HEK293 (cell line): ENCODE measurements around the gene ITGB1.
A peak's percentile ranks its signal among the peaks of the same experiment; 100 is the strongest.

Experiments
- ATF2 ChIP-seq: fragments of 450-650 bp; formaldehyde crosslinking; IDR thresholded peaks from 2 replicates; pipeline ENCODE4 v1.5.1; 2016; ENCODE audit warnings: missing biosample characterization, missing genetic modification characterization, low read depth
- PRDM10 ChIP-seq: fragments of 450-650 bp; formaldehyde crosslinking; IDR thresholded peaks from 2 replicates; pipeline ENCODE4 v1.5.1; 2016; ENCODE audit warnings: missing biosample characterization, missing genetic modification characterization
- REPIN1 ChIP-seq: fragments of 450-650 bp; formaldehyde crosslinking; IDR thresholded peaks from 2 replicates; pipeline ENCODE4 v1.5.1; 2017; ENCODE audit warnings: missing biosample characterization, missing genetic modification characterization, low read depth
- SP3 ChIP-seq: fragments of 450-650 bp; formaldehyde crosslinking; IDR thresholded peaks from 2 replicates; pipeline ENCODE4 v1.5.1; 2016; ENCODE audit warnings: missing biosample characterization, missing genetic modification characterization
- ZBTB21 ChIP-seq: fragments of 450-650 bp; formaldehyde crosslinking; IDR thresholded peaks from 2 replicates; pipeline ENCODE4 v1.5.1; 2017; ENCODE audit warnings: missing biosample characterization, missing genetic modification characterization
- ZBTB49 ChIP-seq: fragments of 450-650 bp; formaldehyde crosslinking; IDR thresholded peaks from 2 replicates; pipeline ENCODE4 v1.5.1; 2016; ENCODE audit warnings: missing biosample characterization, missing genetic modification characterization, low read depth
- ZNF133 ChIP-seq: fragments of 450-650 bp; formaldehyde crosslinking; IDR thresholded peaks from 2 replicates; pipeline ENCODE4 v1.5.1; 2016; ENCODE audit warnings: missing biosample characterization, missing genetic modification characterization
- ZNF138 ChIP-seq: fragments of 450-650 bp; formaldehyde crosslinking; IDR thresholded peaks from 2 replicates; pipeline ENCODE4 v1.5.1; 2016; ENCODE audit warnings: missing biosample characterization, missing genetic modification characterization, borderline replicate concordance
- ZNF184 ChIP-seq: fragments of 450-650 bp; IDR thresholded peaks from 2 replicates; pipeline ENCODE4 v1.5.1; 2018; ENCODE audit warnings: missing biosample characterization, mild to moderate bottlenecking, missing genetic modification characterization
- ZNF280C ChIP-seq: fragments of 450-650 bp; formaldehyde crosslinking; IDR thresholded peaks from 2 replicates; pipeline ENCODE4 v1.5.1; 2016; ENCODE audit warnings: missing biosample characterization, missing genetic modification characterization
- ZNF292 ChIP-seq: fragments of 450-650 bp; formaldehyde crosslinking; IDR thresholded peaks from 2 replicates; pipeline ENCODE4 v1.5.1; 2016; ENCODE audit warnings: low read depth, missing biosample characterization, missing genetic modification characterization, borderline replicate concordance
- ZNF394 ChIP-seq: fragments of 450-650 bp; formaldehyde crosslinking; IDR thresholded peaks from 2 replicates; pipeline ENCODE4 v1.5.1; 2016; ENCODE audit warnings: missing biosample characterization, missing genetic modification characterization, mild to moderate bottlenecking, moderate library complexity, borderline replicate concordance
- ZNF426 ChIP-seq: fragments of 450-650 bp; formaldehyde crosslinking; IDR thresholded peaks from 2 replicates; pipeline ENCODE4 v1.5.1; 2017; ENCODE audit warnings: missing biosample characterization, missing genetic modification characterization, mild to moderate bottlenecking, inconsistent platforms, moderate library complexity
- ZNF433 ChIP-seq: fragments of 450-650 bp; formaldehyde crosslinking; IDR thresholded peaks from 2 replicates; pipeline ENCODE4 v1.5.1; 2016; ENCODE audit warnings: missing biosample characterization, missing genetic modification characterization, low read depth
- ZNF548 ChIP-seq: fragments of 450-650 bp; formaldehyde crosslinking; IDR thresholded peaks from 2 replicates; pipeline ENCODE4 v1.5.1; 2016; ENCODE audit warnings: missing biosample characterization, missing genetic modification characterization
- ZNF621 ChIP-seq: fragments of 450-650 bp; formaldehyde crosslinking; IDR thresholded peaks from 2 replicates; pipeline ENCODE4 v1.5.1; 2017; ENCODE audit warnings: missing biosample characterization, missing genetic modification characterization
- ZNF768 ChIP-seq: fragments of 450-650 bp; formaldehyde crosslinking; IDR thresholded peaks from 2 replicates; pipeline ENCODE4 v1.5.1; 2018; ENCODE audit warnings: missing biosample characterization, mild to moderate bottlenecking, missing genetic modification characterization
- ZNF791 ChIP-seq: fragments of 450-650 bp; formaldehyde crosslinking; IDR thresholded peaks from 2 replicates; pipeline ENCODE4 v1.5.1; 2016; ENCODE audit warnings: missing biosample characterization, missing genetic modification characterization
- ZNF843 ChIP-seq: fragments of 450-650 bp; formaldehyde crosslinking; IDR thresholded peaks from 2 replicates; pipeline ENCODE4 v1.5.1; 2016; ENCODE audit warnings: missing biosample characterization, missing genetic modification characterization
- ZXDB ChIP-seq: fragments of 450-650 bp; formaldehyde crosslinking; IDR thresholded peaks from 2 replicates; pipeline ENCODE4 v1.5.1; 2016; ENCODE audit warnings: missing biosample characterization, missing genetic modification characterization
- TF ChIP-seq, protein P1 (sequence below): fragments of 450-650 bp; formaldehyde crosslinking; IDR thresholded peaks from 2 replicates; pipeline ENCODE4; 2016; ENCODE audit warnings: missing biosample characterization, missing genetic modification characterization
- TF ChIP-seq, protein P2 (sequence below): fragments of 450-650 bp; formaldehyde crosslinking; IDR thresholded peaks from 2 replicates; pipeline ENCODE4 v1.5.1; 2016; ENCODE audit warnings: missing biosample characterization, missing genetic modification characterization

Gene ITGB1

DNA sequence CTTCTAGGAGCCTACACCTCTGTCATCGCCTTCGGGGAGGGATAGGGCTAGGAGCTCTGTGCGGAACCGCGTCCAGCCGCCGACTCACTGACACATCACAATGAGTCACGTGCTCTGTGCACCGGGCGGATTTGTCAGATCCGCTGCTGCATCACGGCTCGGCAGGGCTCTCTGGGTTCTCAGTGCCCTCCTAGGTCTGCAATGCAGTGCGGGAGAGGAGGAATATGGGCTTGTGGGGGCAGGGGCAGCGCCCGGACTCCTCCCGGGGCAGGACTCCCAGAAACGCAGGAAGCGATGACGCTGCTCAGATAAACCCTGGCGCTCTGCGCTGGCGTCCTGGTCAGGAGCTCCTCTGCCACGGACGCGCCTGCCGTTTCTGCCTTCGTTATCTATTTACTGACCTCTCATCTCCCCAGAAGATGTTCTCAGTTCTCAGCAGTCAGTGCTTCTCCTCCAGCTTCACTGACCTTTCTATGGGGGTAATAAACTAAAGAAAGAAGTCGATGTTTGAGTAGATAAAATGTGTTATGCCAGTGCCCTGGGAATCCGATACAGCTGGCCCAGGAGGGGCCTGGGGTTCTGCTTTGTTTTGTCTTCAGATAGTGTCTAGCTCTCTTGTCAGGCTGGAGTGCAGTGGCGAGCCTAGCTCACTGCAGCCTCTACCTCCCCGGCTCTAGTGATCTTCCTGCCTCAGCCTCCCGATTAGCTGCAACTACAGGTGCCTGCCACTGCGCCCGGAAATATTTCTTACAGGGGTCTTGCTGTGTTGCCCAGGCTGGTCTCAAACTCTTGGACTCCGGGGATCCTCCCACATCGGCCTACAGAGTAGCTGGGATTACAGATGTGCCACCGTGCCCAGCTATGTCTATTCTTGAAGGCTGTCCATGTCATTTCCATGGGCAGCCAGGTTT lies 22.8 kb upstream of the ITGB1 start (continued):
- no peak for TF ChIP-seq ZNF133
- no peak for TF ChIP-seq ZNF184
- no peak for TF ChIP-seq ZNF768 (tag by site-specific recombination)
- no peak for TF ChIP-seq ZNF292 (tag by site-specific recombination)
- no peak for TF ChIP-seq ZNF621 (tag by site-specific recombination)
- TF ChIP-seq ZNF280C: no peak
- no peak for TF ChIP-seq ZBTB49 (tag by site-specific recombination)
- no peak for TF ChIP-seq REPIN1 (tag by site-specific recombination)
- TF ChIP-seq ZNF548 (tag by site-specific recombination): no peak
- TF ChIP-seq ZNF394 (tag by site-specific recombination): peak; percentile 26; the same call in 1 of the 2 replicates
- TF ChIP-seq ZXDB (tag by site-specific recombination): peak; percentile 91
- TF ChIP-seq ZNF138 (tag by site-specific recombination): no peak
- TF ChIP-seq PRDM10 (tag by site-specific recombination): no peak; the same call in 1 of the 2 replicates
- TF ChIP-seq ZNF843 (tag by site-specific recombination): no peak
- TF ChIP-seq ZNF791 (tag by site-specific recombination): no peak
- no peak for TF ChIP-seq ZNF433 (tag by site-specific recombination)
- TF ChIP-seq ZNF426: no peak
- peak; percentile 55; the same call in 1 of the 2 replicates for TF ChIP-seq SP3 (tag by site-specific recombination)
- TF ChIP-seq, protein P1, sequence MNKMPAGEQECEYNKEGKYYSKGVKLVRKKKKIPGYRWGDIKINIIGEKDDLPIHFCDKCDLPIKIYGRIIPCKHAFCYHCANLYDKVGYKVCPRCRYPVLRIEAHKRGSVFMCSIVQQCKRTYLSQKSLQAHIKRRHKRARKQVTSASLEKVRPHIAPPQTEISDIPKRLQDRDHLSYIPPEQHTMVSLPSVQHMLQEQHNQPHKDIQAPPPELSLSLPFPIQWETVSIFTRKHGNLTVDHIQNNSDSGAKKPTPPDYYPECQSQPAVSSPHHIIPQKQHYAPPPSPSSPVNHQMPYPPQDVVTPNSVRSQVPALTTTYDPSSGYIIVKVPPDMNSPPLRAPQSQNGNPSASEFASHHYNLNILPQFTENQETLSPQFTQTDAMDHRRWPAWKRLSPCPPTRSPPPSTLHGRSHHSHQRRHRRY (tag by site-specific recombination): no peak
- TF ChIP-seq, protein P2, sequence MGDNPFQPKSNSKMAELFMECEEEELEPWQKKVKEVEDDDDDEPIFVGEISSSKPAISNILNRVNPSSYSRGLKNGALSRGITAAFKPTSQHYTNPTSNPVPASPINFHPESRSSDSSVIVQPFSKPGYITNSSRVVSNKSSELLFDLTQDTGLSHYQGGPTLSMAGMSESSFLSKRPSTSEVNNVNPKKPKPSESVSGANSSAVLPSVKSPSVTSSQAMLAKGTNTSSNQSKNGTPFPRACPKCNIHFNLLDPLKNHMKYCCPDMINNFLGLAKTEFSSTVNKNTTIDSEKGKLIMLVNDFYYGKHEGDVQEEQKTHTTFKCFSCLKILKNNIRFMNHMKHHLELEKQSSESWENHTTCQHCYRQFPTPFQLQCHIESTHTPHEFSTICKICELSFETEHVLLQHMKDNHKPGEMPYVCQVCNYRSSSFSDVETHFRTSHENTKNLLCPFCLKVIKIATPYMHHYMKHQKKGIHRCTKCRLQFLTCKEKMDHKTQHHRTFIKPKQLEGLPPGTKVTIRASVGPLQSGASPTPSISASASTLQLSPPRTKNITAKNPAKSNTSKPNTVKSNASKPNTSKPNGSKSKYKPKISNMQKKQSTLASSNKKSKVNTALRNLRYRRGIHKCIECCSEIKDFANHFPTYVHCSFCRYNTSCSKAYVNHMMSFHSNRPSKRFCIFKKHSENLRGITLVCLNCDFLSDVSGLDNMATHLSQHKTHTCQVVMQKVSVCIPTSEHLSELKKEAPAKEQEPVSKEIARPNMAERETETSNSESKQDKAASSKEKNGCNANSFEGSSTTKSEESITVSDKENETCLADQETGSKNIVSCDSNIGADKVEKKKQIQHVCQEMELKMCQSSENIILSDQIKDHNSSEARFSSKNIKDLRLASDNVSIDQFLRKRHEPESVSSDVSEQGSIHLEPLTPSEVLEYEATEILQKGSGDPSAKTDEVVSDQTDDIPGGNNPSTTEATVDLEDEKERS: no peak
- TF ChIP-seq ZBTB21 (tag by site-specific recombination): no peak; the same call in 1 of the 2 replicates
- TF ChIP-seq ATF2 (tag by site-specific recombination): 0 out of 2 replicates have a peak, but pooled peaks have one; percentile 26
